Measurements from ENCODE around the gene GLP2R. TPM values are rescaled to one million over a fixed set of nuclear protein-coding genes. Genes with fewer than 3 reads are reported as not detected.

GLP2R gene
- total RNA-seq (2022; extraction: Qiagen RNA extraction): 7.2 to 12.5 TPM (median 10.4 TPM) in 5 replicates

GRCh38 chr17:9825641-9826150, at the start of gene GLP2R:
TSS of gene GLP2R (plus strand) at chr17:9825924. CDS start at chr17:9826064, 140 bp downstream.

GRCh38 chr17:9790889-9791876, 34.5 kb upstream of the GLP2R start, which contains the start of gene DHRS7C:
TSS of gene DHRS7C (minus strand) at chr17:9791592. CDS start at chr17:9791284, 308 bp downstream.

GRCh38 chr17:9821921-9822320, 3.8 kb upstream of the GLP2R start, which contains the start of gene GSG1L2:
TSS of gene GSG1L2 (minus strand) at chr17:9822079. CDS start at chr17:9822071, 8 bp downstream.

GRCh38 chr17:9905078-9905415, 79.3 kb downstream of the GLP2R start, which contains the start of gene RCVRN:
TSS of gene RCVRN (minus strand) at chr17:9905271. CDS start at chr17:9905180, 91 bp downstream.

Other genes starting within 250 kb of the GLP2R start
- gene CFAP52, start 249.3 kb upstream of the GLP2R start, total RNA-seq (2022; extraction: Qiagen RNA extraction): 0.12 TPM in 1 of 5 replicates, not detected in the others
- 4.1 to 5.4 TPM (median 4.5 TPM) in 5 replicates for gene USP43, start 180.4 kb upstream of the GLP2R start, total RNA-seq (2022; extraction: Qiagen RNA extraction)
- gene DHRS7C, start 34.3 kb upstream of the GLP2R start, total RNA-seq (2022; extraction: Qiagen RNA extraction): not detected in 5 replicates
- gene GSG1L2, start 3.8 kb upstream of the GLP2R start, total RNA-seq (2022; extraction: Qiagen RNA extraction): not detected in 5 replicates
- gene RCVRN, start 79.3 kb downstream of the GLP2R start, total RNA-seq (2022; extraction: Qiagen RNA extraction): not detected in 5 replicates